ENCODE data around the gene TLX3.

Gene TLX3

GRCh38 chr5:171306166-171306565 is 2.9 kb upstream of the TLX3 start:
- no peak for DNase-seq (ENCODE audit: low spot score)

GRCh38 chr5:171306781-171307591 is 2.1 kb upstream of the TLX3 start:
- DNase-seq (ENCODE audit: low spot score): no peak

- DNase-seq (ENCODE audit: low spot score): no peak
Observed at GRCh38 chr5:171307789-171308452, 1.1 kb upstream of the TLX3 start.

- no peak for DNase-seq (ENCODE audit: low spot score)
Observed at GRCh38 chr5:171309276-171310211, 496 bp downstream of the TLX3 start.

GRCh38 chr5:171310212-171310818 is 1.3 kb downstream of the TLX3 start:
- DNase-seq (ENCODE audit: low spot score): no peak

GRCh38 chr5:171310819-171311321 is 1.8 kb downstream of the TLX3 start:
- DNase-seq (ENCODE audit: low spot score): no peak

- DNase-seq (ENCODE audit: low spot score): no peak
Observed at GRCh38 chr5:171311322-171312077, 2.5 kb downstream of the TLX3 start.

GRCh38 chr5:171312129-171312974 is 3.3 kb downstream of the TLX3 start:
- DNase-seq (ENCODE audit: low spot score): no peak

GRCh38 chr5:171313481-171314206 is 4.6 kb downstream of the TLX3 start:
- DNase-seq (ENCODE audit: low spot score): no peak

- no peak for DNase-seq (ENCODE audit: low spot score)
Observed at GRCh38 chr5:171314728-171315385, 5.8 kb downstream of the TLX3 start.

GRCh38 chr5:171315386-171315891 is 6.4 kb downstream of the TLX3 start:
- no peak for DNase-seq (ENCODE audit: low spot score)

GRCh38 chr5:171315925-171316257 is 6.8 kb downstream of the TLX3 start:
- no peak for DNase-seq (ENCODE audit: low spot score)

GRCh38 chr5:171316258-171317121 is 7.4 kb downstream of the TLX3 start:
- no peak for DNase-seq (ENCODE audit: low spot score)

- DNase-seq (ENCODE audit: low spot score): no peak
Observed at GRCh38 chr5:171317230-171317629, 8.2 kb downstream of the TLX3 start.

- no peak for DNase-seq (ENCODE audit: low spot score)
Observed at GRCh38 chr5:171318026-171318425, 9.0 kb downstream of the TLX3 start.

GRCh38 chr5:171321447-171321846 is 12.4 kb downstream of the TLX3 start:
- no peak for DNase-seq (ENCODE audit: low spot score)

- DNase-seq (ENCODE audit: low spot score): no peak
Observed at GRCh38 chr5:171322527-171322926, 13.5 kb downstream of the TLX3 start.

- no peak for DNase-seq (ENCODE audit: low spot score)
Observed at GRCh38 chr5:171323007-171323406, 14.0 kb downstream of the TLX3 start.
